MM.1S (cell line): Measurements from ENCODE around the gene SDCCAG8.

Source experiments
- DNase-seq: peaks from one replicate; pipeline ENCODE4 v3.0.0-alpha.2; 2015
- H2AFZ ChIP-seq: fragments of 300-600 bp; sonication (generic); 2 replicates; pipeline ENCODE4 v1.6.0; 2016; ENCODE audit warnings: antibody characterized with exemption, low read length
- H3F3A ChIP-seq: fragments of 300-600 bp; sonication (generic); 2 replicates; pipeline ENCODE4 v1.6.1; 2016; ENCODE audit warnings: mild to moderate bottlenecking, antibody characterized with exemption, low read length, moderate library complexity, mixed read lengths; ENCODE audit not compliant: insufficient read depth
- H3K27ac ChIP-seq: fragments of 300-600 bp; sonication (generic); 2 replicates; pipeline ENCODE4 v1.5.1; 2016; ENCODE audit warnings: mild to moderate bottlenecking, low read length
- H3K27me3 ChIP-seq: fragments of 300-600 bp; sonication (generic); replicated peaks from 2 replicates; pipeline ENCODE4 v1.6.0; 2016; ENCODE audit warnings: low read length; ENCODE audit not compliant: insufficient read depth
- H3K36me3 ChIP-seq: fragments of 300-600 bp; sonication (generic); replicated peaks from 2 replicates; pipeline ENCODE4 v1.6.1; 2016; ENCODE audit warnings: mild to moderate bottlenecking, low read length, mixed read lengths; ENCODE audit not compliant: insufficient read depth
- H3K4me1 ChIP-seq: fragments of 300-600 bp; sonication (generic); 2 replicates; pipeline ENCODE4 v1.6.1; 2016; ENCODE audit warnings: low read length, mixed read lengths
- H3K4me2 ChIP-seq: fragments of 300-600 bp; sonication (generic); 2 replicates; pipeline ENCODE4 v1.6.0; 2016; ENCODE audit warnings: low read depth, low read length
- H3K4me3 ChIP-seq: fragments of 300-600 bp; sonication (generic); 2 replicates; pipeline ENCODE4 v1.5.1; 2016; ENCODE audit warnings: low read length, mixed read lengths
- H3K79me2 ChIP-seq: fragments of 300-600 bp; sonication (generic); 2 replicates; pipeline ENCODE4 v1.6.1; 2016; ENCODE audit warnings: mixed run types, low read length, mixed read lengths
- H3K9ac ChIP-seq: fragments of 300-600 bp; sonication (generic); 2 replicates; pipeline ENCODE4 v1.6.1; 2016; ENCODE audit warnings: low read length, mixed read lengths
- H3K9me2 ChIP-seq: fragments of 300-600 bp; sonication (generic); replicated peaks from 2 replicates; pipeline ENCODE4 v1.6.1; 2016; ENCODE audit warnings: mild to moderate bottlenecking, low read length, mixed read lengths; ENCODE audit not compliant: insufficient read depth
- H3K9me3 ChIP-seq: fragments of 300-600 bp; sonication (generic); replicated peaks from 2 replicates; pipeline ENCODE4 v1.6.1; 2016; ENCODE audit warnings: mild to moderate bottlenecking, low read length, mixed read lengths; ENCODE audit not compliant: insufficient read depth
- H4K20me1 ChIP-seq: fragments of 300-600 bp; sonication (generic); 2 replicates; pipeline ENCODE4 v1.6.1; 2016; ENCODE audit warnings: mild to moderate bottlenecking, low read length, moderate library complexity, mixed read lengths; ENCODE audit not compliant: insufficient read depth
- EZH2 ChIP-seq: fragments of 300-600 bp; sonication (generic); optimal IDR thresholded peaks from 2 replicates; pipeline ENCODE3; 2017; ENCODE audit warnings: low read depth, mild to moderate bottlenecking, antibody characterized with exemption, low read length, mixed read lengths
- EZH2phosphoT487 ChIP-seq: fragments of 300-600 bp; sonication (generic); IDR thresholded peaks from 2 replicates; pipeline ENCODE4 v1.6.1; 2018; ENCODE audit warnings: antibody characterized with exemption, low read length
- TF ChIP-seq, protein P1 (sequence below): fragments of 300-600 bp; sonication (generic); IDR thresholded peaks from 2 replicates; pipeline ENCODE4 v1.5.1; 2016; ENCODE audit warnings: antibody characterized with exemption, low read length, mixed read lengths

The SDCCAG8 gene

DNA sequence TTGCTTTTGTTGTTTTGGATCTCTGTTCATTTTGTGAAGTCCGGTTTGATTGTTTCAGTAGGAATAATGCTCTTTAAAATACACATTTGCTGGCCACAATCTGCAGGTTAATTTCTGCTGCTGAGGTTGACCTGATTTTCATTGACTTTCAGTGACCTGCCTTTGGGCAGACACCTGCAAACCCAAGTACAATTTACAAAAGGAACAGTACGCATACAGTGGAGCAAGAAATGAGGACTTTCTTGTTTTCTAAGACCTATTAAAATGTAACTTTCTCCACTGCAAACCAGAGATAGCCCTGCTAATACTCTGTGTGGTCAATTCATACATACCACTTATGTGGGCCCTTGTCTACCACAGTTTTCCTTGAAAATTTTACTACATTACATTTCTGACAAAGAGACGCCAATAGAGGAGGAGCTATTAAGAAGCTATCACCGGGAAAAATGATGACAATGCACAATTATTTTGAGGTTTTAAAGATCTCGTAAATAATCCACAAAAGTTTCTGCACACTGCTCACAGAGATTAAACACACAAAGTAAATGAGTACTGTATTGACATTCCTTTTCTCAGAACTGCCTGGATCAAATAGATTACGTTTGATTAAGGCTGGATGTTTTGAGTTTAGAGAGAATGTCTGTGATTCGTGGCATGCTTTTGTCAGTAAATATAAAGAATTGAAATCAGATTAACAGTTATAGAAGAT is 141.9 kb downstream of the SDCCAG8 start:
- H3F3A ChIP-seq = no peaks in the 10 kb centered on the region
- H3K27ac ChIP-seq = no peak overlapping the region
- no peaks in the 10 kb centered on the region for H3K4me1 ChIP-seq
- no peak overlapping the region for H2AFZ ChIP-seq
- no peaks in the 10 kb centered on the region for H3K36me3 ChIP-seq
- H4K20me1 ChIP-seq = no peaks in the 10 kb centered on the region
- no peak for TF ChIP-seq EZH2phosphoT487
- TF ChIP-seq, protein P1, sequence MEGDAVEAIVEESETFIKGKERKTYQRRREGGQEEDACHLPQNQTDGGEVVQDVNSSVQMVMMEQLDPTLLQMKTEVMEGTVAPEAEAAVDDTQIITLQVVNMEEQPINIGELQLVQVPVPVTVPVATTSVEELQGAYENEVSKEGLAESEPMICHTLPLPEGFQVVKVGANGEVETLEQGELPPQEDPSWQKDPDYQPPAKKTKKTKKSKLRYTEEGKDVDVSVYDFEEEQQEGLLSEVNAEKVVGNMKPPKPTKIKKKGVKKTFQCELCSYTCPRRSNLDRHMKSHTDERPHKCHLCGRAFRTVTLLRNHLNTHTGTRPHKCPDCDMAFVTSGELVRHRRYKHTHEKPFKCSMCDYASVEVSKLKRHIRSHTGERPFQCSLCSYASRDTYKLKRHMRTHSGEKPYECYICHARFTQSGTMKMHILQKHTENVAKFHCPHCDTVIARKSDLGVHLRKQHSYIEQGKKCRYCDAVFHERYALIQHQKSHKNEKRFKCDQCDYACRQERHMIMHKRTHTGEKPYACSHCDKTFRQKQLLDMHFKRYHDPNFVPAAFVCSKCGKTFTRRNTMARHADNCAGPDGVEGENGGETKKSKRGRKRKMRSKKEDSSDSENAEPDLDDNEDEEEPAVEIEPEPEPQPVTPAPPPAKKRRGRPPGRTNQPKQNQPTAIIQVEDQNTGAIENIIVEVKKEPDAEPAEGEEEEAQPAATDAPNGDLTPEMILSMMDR = no peak
- TF ChIP-seq EZH2 = no peak
- H3K27me3 ChIP-seq = no peaks in the 10 kb centered on the region
- H3K9ac ChIP-seq = no peak overlapping the region
- no peak for DNase-seq
- no peak overlapping the region for H3K4me3 ChIP-seq
- H3K9me2 ChIP-seq = no peaks in the 10 kb centered on the region
- no peaks in the 10 kb centered on the region for H3K79me2 ChIP-seq
- no peaks in the 10 kb centered on the region for H3K9me3 ChIP-seq
- no peak overlapping the region for H3K4me2 ChIP-seq

DNA sequence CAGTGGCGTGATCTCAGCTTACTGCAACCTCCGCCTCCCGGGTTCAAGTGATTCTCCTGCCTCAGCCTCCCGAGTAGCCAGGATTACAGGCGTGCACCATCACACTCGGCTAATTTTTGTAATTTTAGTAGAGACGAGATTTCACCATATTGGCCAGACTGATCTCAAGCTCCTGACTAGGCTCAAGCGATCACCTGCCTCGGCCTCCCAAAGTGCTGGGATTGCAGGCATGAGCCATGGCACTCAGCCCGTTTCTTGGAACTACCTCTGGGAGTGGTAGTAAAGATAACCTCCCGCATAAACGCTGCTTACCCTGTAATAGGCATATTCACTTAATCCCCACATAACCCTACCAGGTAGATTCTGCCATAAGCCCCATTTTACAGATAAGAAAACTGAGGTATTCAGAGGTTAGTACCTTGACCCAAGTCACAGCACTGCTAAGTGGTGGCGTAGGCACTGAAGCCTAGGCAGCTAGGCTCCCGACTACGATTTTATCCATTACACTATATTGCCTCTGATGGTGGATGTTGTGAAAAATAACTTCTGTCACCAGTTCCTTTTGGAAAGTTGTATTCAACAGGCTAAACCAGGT is 143.8 kb downstream of the SDCCAG8 start:
- H3K9me3 ChIP-seq = no peaks in the 10 kb centered on the region
- no peaks in the 10 kb centered on the region for H4K20me1 ChIP-seq
- H3K4me2 ChIP-seq = no peak overlapping the region
- no peak for DNase-seq
- H3K9ac ChIP-seq = no peak overlapping the region
- no peaks in the 10 kb centered on the region for H3F3A ChIP-seq
- H2AFZ ChIP-seq = no peak overlapping the region
- no peaks in the 10 kb centered on the region for H3K79me2 ChIP-seq
- no peak overlapping the region for H3K4me3 ChIP-seq
- H3K27me3 ChIP-seq = no peaks in the 10 kb centered on the region
- H3K4me1 ChIP-seq = no peaks in the 10 kb centered on the region
- H3K9me2 ChIP-seq = no peaks in the 10 kb centered on the region
- TF ChIP-seq EZH2phosphoT487 (no peak), EZH2 (no peak)
- TF ChIP-seq, protein P1 = no peak
- H3K27ac ChIP-seq = no peak overlapping the region
- no peaks in the 10 kb centered on the region for H3K36me3 ChIP-seq

DNA sequence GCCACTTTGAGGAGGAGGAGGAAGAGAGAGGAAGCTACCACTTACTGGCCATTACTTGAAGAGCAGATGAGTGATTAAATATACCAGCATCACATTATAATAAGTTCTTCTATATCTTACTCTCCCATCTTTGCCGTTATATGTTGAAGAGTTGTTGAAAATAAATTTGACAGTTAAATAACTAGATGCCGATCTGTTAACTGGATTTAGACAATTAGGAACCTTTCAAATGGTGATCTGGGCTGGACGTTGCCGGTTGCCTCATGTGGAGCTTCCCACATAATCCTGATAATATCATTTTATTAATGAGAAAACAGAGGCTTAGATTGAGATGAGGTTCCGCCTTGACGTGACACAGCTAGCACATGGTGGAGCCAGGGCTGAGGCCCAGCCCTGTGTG is 147.0 kb downstream of the SDCCAG8 start:
- TF ChIP-seq EZH2phosphoT487 (no peak), EZH2 (no peak)
- TF ChIP-seq, protein P1 = no peak
- no peak overlapping the region for H2AFZ ChIP-seq
- H3K4me3 ChIP-seq = no peak overlapping the region
- no peak overlapping the region for H3K4me2 ChIP-seq
- no peaks in the 10 kb centered on the region for H3K9me3 ChIP-seq
- H3K27ac ChIP-seq = no peak overlapping the region
- no peak overlapping the region for H3K9ac ChIP-seq
- DNase-seq = no peak
- H4K20me1 ChIP-seq = no peaks in the 10 kb centered on the region
- no peaks in the 10 kb centered on the region for H3K4me1 ChIP-seq
- H3K79me2 ChIP-seq = no peaks in the 10 kb centered on the region
- no peaks in the 10 kb centered on the region for H3K9me2 ChIP-seq
- no peaks in the 10 kb centered on the region for H3F3A ChIP-seq
- no peaks in the 10 kb centered on the region for H3K27me3 ChIP-seq
- no peaks in the 10 kb centered on the region for H3K36me3 ChIP-seq
